ENCODE measurements around the gene TPO.

DNA sequence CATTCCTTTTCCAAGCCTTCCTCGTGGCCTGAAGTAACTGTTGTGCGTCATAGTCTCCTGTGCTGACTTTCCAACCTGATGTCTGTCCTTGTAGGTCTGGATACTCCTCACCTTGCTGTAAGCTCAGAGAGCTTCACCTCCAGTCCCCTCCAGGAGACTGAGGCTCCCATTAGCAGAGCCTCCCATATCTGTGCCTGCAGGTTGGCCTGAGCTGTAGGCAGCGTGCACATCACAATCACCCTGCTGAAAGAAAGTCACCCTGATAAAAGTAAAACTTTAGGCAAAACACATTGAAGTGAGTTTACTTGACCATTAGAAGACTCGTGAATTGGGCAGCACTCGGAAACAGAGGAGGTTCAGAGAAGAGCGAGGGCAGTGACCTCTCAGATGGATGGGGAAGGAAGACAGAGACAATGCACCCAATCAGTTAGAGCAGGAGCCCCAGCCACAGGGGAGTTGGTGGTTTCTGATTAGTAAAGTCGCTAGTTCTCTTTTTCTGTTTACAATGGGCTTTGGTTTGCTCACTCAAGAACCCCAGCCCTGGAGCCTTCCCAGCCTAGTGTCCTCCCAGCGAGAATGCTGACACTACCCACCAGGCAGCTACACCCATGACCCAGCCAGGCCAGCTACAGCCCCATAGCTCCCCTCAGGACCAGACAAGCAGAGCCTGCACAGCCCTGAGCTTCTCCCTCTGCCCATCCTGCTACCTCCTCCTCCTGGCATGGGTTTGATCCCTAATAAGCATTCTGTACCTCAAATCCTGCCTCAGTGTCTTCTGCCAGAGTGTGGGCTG is 12.1 kb upstream of the TPO start:
- no peak for TF ChIP-seq CTCF (IDR thresholded peaks at IDR 0.05)
- TF ChIP-seq POLR2A (IDR thresholded peaks at IDR 0.05), result no peak
